NCI-H2029 treated with DMSO at 0.1 percent for 48 hours (cell line): Measurements from ENCODE around the gene BCL7C.

ENCODE experiments used
- DNase-seq: peaks from one replicate; lab custom pipeline; 2025; lab: John Stamatoyannopoulos, UW

Gene BCL7C

GRCh38 chr16:30922420-30922959 is 28.6 kb upstream of the BCL7C start:
- DNase-seq, result peak; percentile 99

- peak; percentile 79 for DNase-seq
These were observed 28.0 kb upstream of the BCL7C start for GRCh38 chr16:30921748-30922419.

DNA sequence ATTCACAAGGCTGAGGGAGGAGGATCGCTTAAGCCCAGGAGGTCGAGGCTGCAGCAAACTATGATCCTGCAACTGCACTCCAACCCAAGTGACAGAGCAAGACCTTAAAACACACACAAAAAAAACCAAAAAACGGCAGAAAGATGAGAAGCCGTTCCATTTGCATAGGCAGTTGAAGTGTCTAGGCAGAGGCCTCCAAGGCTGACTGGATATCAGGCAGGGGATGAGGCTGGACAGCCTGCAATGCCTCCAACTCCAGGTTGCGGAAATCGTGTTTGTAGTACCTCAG is 27.5 kb upstream of the BCL7C start:
- DNase-seq, result no peak

DNA sequence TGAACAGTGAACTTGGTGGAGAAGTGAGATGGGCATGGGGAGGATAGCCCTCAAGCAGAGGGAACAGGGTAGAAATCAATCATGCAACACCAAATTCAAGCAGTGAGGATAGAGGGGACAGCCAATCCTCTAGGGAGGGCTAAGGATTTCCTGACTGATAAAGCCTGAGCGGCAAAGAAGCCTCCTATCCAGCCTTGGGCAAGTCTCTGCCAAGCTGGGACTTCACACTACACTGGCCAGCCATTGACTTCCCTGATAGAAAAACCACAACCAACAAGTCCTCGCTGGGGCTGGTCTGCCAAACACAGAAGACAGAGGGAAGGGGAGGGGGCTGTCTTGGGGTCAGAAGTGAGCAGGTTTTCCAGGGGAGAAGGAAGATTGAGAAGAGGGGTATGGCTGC is 27.0 kb upstream of the BCL7C start:
- no peak for DNase-seq

DNA sequence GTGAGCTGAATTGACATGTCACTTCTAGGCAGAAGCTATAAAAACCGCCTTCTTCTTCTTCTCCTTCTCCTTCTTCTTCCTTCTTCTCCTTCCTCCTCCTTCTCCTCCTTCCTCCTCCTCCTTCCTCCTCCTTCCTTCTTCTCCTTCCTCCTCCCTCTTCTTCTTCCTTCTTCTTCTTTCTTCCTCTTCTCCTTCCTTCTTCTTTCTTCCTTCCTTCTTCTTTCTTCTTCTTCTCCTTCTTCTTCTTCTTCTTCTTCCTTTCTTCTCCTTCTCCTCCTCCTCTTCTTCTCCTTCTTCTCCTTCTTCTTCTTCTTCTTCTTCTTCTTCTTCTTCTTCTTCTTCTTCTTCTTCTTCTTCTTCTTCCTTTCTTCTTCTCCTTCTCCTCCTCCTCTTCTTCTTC is 24.7 kb upstream of the BCL7C start:
- DNase-seq, result no peak

DNA sequence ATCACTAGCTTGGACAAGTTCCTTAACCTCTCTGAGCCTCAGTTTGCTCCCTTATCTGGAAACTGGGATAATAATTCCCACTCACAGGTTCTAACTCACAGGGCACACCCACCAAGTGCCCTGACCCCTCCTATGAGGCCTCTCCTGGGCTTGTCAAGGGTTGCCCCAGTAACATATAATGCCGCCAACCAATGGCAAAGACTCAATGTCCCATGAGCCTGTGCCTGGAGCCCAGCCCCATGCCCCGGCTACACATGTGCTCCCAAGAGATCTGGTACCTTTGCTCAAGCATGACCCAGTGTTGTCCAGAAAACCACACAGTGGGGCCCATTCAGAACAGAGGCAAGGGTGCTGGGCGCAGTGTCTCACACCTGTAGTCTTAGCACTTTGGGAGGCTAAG is 21.0 kb upstream of the BCL7C start:
- no peak for DNase-seq

DNA sequence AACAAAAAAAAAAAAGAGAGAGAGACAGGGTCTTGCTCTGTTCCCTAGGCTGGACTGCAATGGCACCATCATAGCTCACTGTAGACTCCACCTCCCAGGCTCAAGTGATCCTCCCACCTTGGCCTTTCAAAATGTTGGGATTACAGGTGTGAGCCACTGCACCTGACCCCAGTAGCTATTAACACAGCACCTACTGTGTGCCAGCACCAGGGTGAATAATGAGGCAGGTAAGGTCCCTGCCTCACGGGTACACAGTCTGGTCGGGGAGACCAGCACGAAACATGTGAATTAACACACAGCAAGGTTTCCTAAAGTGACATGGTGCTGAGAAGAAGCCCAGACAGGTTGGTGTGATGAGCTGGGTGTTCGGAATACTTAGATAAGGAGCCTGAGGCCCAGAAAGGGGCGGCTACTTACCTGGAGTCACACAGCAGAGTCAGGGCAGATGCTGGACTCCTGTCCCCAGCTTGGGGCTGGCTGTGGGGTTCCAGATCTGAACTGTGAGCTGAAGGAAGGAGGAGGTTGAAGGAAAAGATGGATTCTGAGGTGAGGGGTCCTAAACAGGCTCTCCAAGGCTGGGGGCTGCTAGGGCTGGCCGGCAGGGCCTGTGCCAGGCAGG is 19.0 kb upstream of the BCL7C start:
- DNase-seq, result no peak

- DNase-seq, result no peak
These were observed 16.7 kb upstream of the BCL7C start for GRCh38 chr16:30910427-30911029.

DNA sequence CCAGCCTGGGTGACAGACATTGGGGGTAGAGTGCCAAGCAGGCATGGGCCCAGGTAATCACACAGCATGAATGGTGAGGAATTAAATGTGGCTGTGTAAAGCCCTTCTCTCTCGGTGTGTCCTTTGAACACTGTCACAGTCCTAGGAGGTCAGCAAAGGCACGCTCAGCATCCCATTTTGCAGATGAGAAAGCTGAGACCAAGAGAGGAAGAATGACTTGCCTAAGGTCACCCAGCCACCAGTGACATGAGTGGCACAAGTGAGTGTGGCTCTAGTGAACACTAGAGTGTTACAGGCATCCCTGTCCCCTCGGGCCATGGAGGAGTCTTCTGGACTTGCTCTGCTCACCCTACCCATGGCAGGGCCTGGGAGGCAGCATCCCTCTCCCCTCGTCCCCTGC is 13.2 kb upstream of the BCL7C start:
- DNase-seq, result no peak

DNA sequence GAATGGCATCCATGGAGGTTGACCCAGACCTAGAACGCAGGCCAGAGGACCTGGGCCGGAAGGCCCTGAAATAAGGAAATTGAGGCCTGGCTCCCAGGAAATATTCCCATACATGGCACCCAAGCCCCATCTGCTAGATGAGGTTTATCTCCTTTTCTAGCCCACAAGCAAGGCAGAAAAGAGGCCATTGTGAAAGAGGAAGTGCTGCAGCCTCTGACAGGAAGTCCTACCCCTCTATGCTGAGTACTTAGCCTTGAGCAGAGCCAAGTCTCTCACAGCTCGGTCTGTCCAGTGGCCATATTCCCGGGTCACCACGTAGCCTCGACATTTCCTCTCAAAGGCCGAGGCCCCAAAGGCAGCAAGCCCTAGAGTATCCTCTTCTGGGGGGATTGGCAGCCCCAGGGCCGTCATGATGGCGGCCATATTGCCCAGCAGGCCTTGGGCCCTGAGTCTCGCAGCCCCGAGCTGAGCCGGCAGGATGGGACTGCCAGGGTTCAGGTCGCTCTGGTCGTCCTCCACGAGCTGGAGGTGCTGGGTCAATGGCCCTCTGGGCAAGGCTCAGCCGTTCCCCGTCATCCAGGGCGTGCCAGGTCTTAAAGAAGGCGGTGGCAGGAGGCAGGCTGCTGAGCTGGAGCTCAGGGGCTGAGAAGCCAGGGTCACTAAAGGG is 10.4 kb upstream of the BCL7C start:
- no peak for DNase-seq

DNA sequence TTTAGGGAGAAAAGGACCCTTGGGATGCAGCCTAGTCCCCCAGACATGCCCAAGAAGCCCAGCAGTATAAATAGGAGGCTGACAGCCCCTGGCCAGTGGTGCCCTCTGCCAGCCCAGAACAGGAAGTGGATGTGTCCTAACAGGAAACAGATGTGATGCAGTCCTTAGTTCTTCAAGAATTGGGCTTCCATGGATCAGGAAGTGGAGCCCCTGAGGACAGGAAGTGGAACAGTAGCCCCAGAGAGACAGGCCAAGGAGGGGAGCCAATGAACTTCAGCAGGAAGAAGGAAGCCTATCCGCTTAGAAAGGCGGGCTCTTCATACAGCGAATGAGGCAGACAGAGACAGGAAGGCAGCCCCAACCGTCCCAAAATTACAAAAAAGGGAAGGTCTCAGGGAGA is 9.7 kb upstream of the BCL7C start:
- no peak for DNase-seq

DNA sequence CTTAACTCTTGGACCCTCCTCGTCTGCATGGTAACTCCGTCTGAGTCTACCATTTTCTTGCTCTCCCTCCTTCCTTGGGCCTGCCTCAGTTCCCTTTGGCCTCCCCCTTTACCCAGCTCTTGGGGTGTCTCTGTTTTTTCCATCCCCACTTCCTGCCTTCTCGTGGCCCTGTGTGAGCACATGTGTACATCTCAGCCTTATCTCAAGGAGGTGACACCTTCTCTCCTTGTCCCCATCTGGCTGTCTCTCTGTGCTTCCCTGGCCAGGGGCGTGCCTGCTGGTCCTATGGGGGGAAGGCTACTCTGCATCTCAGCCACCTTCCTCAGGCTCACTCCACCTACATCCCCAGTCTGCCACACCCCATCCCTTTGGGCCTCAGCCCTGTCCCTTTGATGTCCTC is 9.1 kb upstream of the BCL7C start:
- no peak for DNase-seq

- DNase-seq, result peak; percentile 41
These were observed 8.4 kb upstream of the BCL7C start for GRCh38 chr16:30902029-30902972.

- no peak for DNase-seq
These were observed 7.5 kb upstream of the BCL7C start for GRCh38 chr16:30901201-30902028.

- no peak for DNase-seq
These were observed 6.7 kb upstream of the BCL7C start for GRCh38 chr16:30900588-30900987.

GRCh38 chr16:30899794-30900193 is 5.9 kb upstream of the BCL7C start:
- DNase-seq, result no peak

GRCh38 chr16:30896889-30897733 is 3.2 kb upstream of the BCL7C start:
- DNase-seq, result peak; percentile 34

GRCh38 chr16:30896261-30896888 is 2.5 kb upstream of the BCL7C start, which contains the start of gene CTF1:
CTF1 (plus strand) TSS chr16:30896614; CDS start chr16:30896644, 30 bp downstream.
- DNase-seq, result peak; percentile 34

DNA sequence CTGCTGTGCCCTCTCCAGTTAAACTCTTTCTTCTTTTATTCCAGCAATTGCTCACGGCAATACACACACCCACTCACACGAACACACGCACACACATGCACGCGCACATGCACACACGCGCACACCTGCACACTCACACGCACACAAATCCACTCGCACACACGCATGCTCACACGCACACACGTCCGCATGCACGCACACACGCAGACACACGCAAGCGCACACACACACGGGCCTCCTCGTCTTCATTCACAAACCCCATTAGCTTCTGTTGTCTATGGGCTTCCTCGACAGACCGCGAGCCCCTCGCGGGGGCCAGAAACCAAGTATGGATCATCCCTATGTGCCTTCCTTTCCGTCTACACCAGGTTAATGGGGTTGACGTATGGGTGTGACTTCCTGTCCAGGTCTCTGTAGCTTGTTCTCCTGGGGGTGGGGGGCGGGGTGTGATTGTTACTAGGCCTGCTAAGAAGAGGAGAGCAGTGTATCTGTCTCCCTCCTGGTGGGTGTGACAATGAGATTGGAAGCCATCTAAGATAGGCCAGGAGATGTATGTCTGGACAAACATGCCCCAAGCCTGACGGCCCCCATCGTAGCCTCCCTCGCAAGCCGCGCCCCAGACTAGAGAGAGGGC is 1.9 kb upstream of the BCL7C start:
- no peak for DNase-seq
